ENCODE data around the gene ATG16L1. TPM values are rescaled to one million over a fixed set of nuclear protein-coding genes. Genes with fewer than 3 reads are reported as not detected.

The ATG16L1 gene
- total RNA-seq, 4 donors from 2014 or later, result 12.3 to 38.0 (median 22.8) TPM

DNA sequence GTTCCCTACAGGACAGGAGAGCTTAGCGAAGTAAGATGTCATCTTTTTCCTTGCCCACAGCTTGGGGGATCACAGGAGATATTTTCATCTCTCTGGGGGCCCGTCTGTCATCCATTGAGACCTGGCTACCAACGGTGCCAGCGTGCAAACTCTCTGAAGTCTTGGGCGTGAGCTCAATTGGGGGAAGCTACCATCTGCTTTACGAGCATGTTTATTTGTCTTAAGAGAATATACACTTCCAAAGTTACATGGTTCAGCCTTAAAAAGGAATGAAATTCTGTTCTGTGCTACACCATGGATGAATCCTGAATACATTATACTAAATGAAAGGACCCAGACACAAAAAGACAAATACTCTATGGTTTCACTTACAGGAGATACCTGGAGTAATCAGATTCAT is 69.7 kb downstream of the ATG16L1 start:
- TF ChIP-seq, protein P1, sequence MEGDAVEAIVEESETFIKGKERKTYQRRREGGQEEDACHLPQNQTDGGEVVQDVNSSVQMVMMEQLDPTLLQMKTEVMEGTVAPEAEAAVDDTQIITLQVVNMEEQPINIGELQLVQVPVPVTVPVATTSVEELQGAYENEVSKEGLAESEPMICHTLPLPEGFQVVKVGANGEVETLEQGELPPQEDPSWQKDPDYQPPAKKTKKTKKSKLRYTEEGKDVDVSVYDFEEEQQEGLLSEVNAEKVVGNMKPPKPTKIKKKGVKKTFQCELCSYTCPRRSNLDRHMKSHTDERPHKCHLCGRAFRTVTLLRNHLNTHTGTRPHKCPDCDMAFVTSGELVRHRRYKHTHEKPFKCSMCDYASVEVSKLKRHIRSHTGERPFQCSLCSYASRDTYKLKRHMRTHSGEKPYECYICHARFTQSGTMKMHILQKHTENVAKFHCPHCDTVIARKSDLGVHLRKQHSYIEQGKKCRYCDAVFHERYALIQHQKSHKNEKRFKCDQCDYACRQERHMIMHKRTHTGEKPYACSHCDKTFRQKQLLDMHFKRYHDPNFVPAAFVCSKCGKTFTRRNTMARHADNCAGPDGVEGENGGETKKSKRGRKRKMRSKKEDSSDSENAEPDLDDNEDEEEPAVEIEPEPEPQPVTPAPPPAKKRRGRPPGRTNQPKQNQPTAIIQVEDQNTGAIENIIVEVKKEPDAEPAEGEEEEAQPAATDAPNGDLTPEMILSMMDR (IDR thresholded peaks at IDR 0.05), result no peak
- TF ChIP-seq POLR2A (IDR thresholded peaks at IDR 0.05), result no peak
- Histone ChIP-seq H3K9me3 (no peaks in the 10 kb centered on the region), H3K27me3 (peaks cover 0 to 33% (median 0%) of the 10 kb centered on the region in 4 donors), H3K27ac (no peak overlapping the region), H3K4me3 (no peak overlapping the region), H3K36me3 (no peaks in the 10 kb centered on the region), H3K4me1 (no peaks in the 10 kb centered on the region)
- 33 to 69% methylated on average over 1 to 6 of the region's 6 CpGs for WGBS, 2 donors
- intact Hi-C loops (cut with DNase I), result no loop called here
- DNase-seq, result no peak

- TF ChIP-seq, protein P1 (IDR thresholded peaks at IDR 0.05), result no peak
- no peak for TF ChIP-seq POLR2A (IDR thresholded peaks at IDR 0.05)
- no peaks in the 10 kb centered on the region for H3K9me3 ChIP-seq
- DNase-seq, result no peak
- H3K4me1 ChIP-seq, result no peaks in the 10 kb centered on the region
- H3K4me3 ChIP-seq, result no peak overlapping the region
- H3K36me3 ChIP-seq, result no peaks in the 10 kb centered on the region
- no peak overlapping the region for H3K27ac ChIP-seq
- peaks cover 0 to 29% (median 0%) of the 10 kb centered on the region in 4 donors for H3K27me3 ChIP-seq
- 80 to 88% methylated on average over 8 of the region's 8 CpGs for WGBS, 2 donors
- intact Hi-C loops (cut with DNase I), result no loop called here
Measured at GRCh38 chr2:233323851-233324250, 72.4 kb downstream of the ATG16L1 start.

GRCh38 chr2:233325256-233325655 is 73.8 kb downstream of the ATG16L1 start:
- Histone ChIP-seq H3K36me3 (no peaks in the 10 kb centered on the region), H3K4me3 (no peak overlapping the region), H3K9me3 (no peaks in the 10 kb centered on the region), H3K27ac (no peak overlapping the region), H3K27me3 (peaks cover 0 to 15% (median 0%) of the 10 kb centered on the region in 4 donors), H3K4me1 (no peaks in the 10 kb centered on the region)
- 64 to 82% methylated on average over 4 of the region's 4 CpGs for WGBS, 2 donors
- intact Hi-C loops (cut with DNase I), result no loop called here
- TF ChIP-seq POLR2A (IDR thresholded peaks at IDR 0.05), result no peak
- TF ChIP-seq, protein P1 (IDR thresholded peaks at IDR 0.05), result no peak
- DNase-seq, result no peak

GRCh38 chr2:233325814-233326213 is 74.3 kb downstream of the ATG16L1 start:
- H3K9me3 ChIP-seq, result no peaks in the 10 kb centered on the region
- peaks cover 0 to 10% (median 0%) of the 10 kb centered on the region in 4 donors for H3K27me3 ChIP-seq
- no peaks in the 10 kb centered on the region for H3K36me3 ChIP-seq
- TF ChIP-seq, protein P1 (IDR thresholded peaks at IDR 0.05), result no peak
- no peak for TF ChIP-seq POLR2A (IDR thresholded peaks at IDR 0.05)
- no peak overlapping the region for H3K27ac ChIP-seq
- no peak for DNase-seq
- WGBS, 2 donors, result 66 to 87% methylated on average over 7 to 9 of the region's 10 CpGs
- intact Hi-C loops (cut with DNase I), result no loop called here
- no peaks in the 10 kb centered on the region for H3K4me1 ChIP-seq
- no peak overlapping the region for H3K4me3 ChIP-seq

DNA sequence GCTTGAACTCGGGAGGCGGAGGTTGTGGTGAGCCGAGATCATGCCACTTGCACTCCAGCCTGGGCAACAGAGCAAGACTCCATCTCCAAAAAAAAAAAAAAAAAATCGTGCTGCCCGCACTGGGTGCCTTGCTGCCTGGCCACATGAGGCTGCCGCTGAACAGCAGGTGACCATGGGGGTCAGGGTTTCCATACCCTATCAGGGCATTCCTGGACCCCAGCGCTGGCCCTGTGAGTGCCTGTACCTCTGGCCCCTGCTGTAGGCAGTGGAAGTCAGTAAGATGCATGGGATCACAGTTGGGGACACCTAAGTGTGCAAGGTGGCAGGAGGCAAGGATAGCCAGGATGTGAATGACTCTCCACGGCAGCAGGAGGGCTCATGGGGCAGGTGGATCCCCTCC is 75.0 kb downstream of the ATG16L1 start:
- H3K4me1 ChIP-seq, result no peaks in the 10 kb centered on the region
- peaks cover 0 to 13% (median 0%) of the 10 kb centered on the region in 4 donors for H3K27me3 ChIP-seq
- H3K36me3 ChIP-seq, result no peaks in the 10 kb centered on the region
- H3K4me3 ChIP-seq, result no peak overlapping the region
- DNase-seq, result no peak
- no peaks in the 10 kb centered on the region for H3K9me3 ChIP-seq
- no peak overlapping the region for H3K27ac ChIP-seq
- TF ChIP-seq, protein P1 (IDR thresholded peaks at IDR 0.05), result no peak
- no peak for TF ChIP-seq POLR2A (IDR thresholded peaks at IDR 0.05)
- 91% methylated on average over 4 to 8 of the region's 8 CpGs for whole genome bisulfite sequencing, 2 donors
- intact Hi-C loops (cut with DNase I), result no loop called here

Data from esophagus squamous epithelium (tissue), 5 donors.